Prostate gland (tissue), 2 donors: ENCODE results near the gene MIS18A.

Experiments
- CTCF ChIP-seq, 4 experiments: fragments of 200-600 bp in 2 of 4; fragments of 450-650 bp in 2 of 4; sonication (generic) in 2 of 4; IDR thresholded peaks; 1 replicate in 3 of 4; 2 replicates in 1 of 4; pipeline ENCODE4 v1.5.1; 2016 to 2019; ENCODE audit warnings: antibody characterized with exemption in 4 of 4, mild to moderate bottlenecking in 2 of 4, moderate library complexity in 2 of 4
- POLR2A ChIP-seq: fragments of 450-650 bp; IDR thresholded peaks from one replicate; pipeline ENCODE4 v1.6.1; 2016; ENCODE audit warnings: antibody characterized with exemption, mild to moderate bottlenecking
- POLR2AphosphoS5 ChIP-seq: sonication (generic); formaldehyde crosslinking; IDR thresholded peaks from one replicate; pipeline ENCODE4 v1.6.1; 2017; ENCODE audit warnings: antibody characterized with exemption

GRCh38 chr21:32303385-32303784 is 24.5 kb upstream of the MIS18A start:
- TF ChIP-seq CTCF (IDR thresholded peaks at IDR 0.05) (no peak), POLR2A (no peak), POLR2AphosphoS5 (no peak)
